Measurements from ENCODE around the gene RNF141.
A peak's percentile ranks its signal among the peaks of the same experiment; 100 is the strongest.

Gene RNF141

GRCh38 chr11:10566257-10566957 lies 25.4 kb upstream of the RNF141 start:
- H3K9ac ChIP-seq (ENCODE audit: insufficient read length) = peak overlapping the region; percentile 25

GRCh38 chr11:10565493-10565892 lies 24.5 kb upstream of the RNF141 start:
- H3K9me3 ChIP-seq (ENCODE audit: low read depth, low read length) = peaks cover 1% of the 10 kb centered on the region; the same call in 1 of the 2 replicates
- TF ChIP-seq FOXP2 (optimal IDR thresholded peaks at IDR 0.05; ENCODE audit: control extremely low read depth, extremely low read length, insufficient read depth) (no peak), POLR2AphosphoS5 (IDR thresholded peaks at IDR 0.05; ENCODE audit: borderline replicate concordance, low read depth, low read length) (no peak), EZH2 (IDR thresholded peaks at IDR 0.05) (no peak)
- H3K9ac ChIP-seq (ENCODE audit: insufficient read length) = no peak overlapping the region
- no peak for DNase-seq (ENCODE audit: low read depth, low spot score)
- no peaks in the 10 kb centered on the region; the same call in 1 of the 2 replicates for H3K36me3 ChIP-seq (ENCODE audit: insufficient read depth, low read length)
- H3K27ac ChIP-seq = no peak overlapping the region
- H3K4me3 ChIP-seq = no peak overlapping the region

More at GRCh38 chr11:10566257-10566957, 25.4 kb upstream of the RNF141 start:
- no peaks in the 10 kb centered on the region for H3K9me3 ChIP-seq (ENCODE audit: low read depth, low read length)
- H3K36me3 ChIP-seq (ENCODE audit: insufficient read depth, low read length) = no peaks in the 10 kb centered on the region
- H3K27ac ChIP-seq = peak overlapping the region; percentile 93
- TF ChIP-seq EZH2 (IDR thresholded peaks at IDR 0.05) = no peak
- no peak for TF ChIP-seq POLR2AphosphoS5 (IDR thresholded peaks at IDR 0.05; ENCODE audit: borderline replicate concordance, low read depth, low read length)
- no peak for TF ChIP-seq FOXP2 (optimal IDR thresholded peaks at IDR 0.05; ENCODE audit: control extremely low read depth, extremely low read length, insufficient read depth)
- no peak for DNase-seq (ENCODE audit: low read depth, low spot score)
- H3K4me3 ChIP-seq = no peak overlapping the region

GRCh38 chr11:10564696-10565318 lies 23.8 kb upstream of the RNF141 start:
- H3K27ac ChIP-seq = peak overlapping the region; percentile 15; the same call in 1 of the 2 replicates
- TF ChIP-seq POLR2AphosphoS5 (IDR thresholded peaks at IDR 0.05; ENCODE audit: borderline replicate concordance, low read depth, low read length) (no peak), EZH2 (IDR thresholded peaks at IDR 0.05) (no peak), FOXP2 (optimal IDR thresholded peaks at IDR 0.05; ENCODE audit: control extremely low read depth, extremely low read length, insufficient read depth) (no peak)
- H3K4me3 ChIP-seq = no peak overlapping the region
- DNase-seq (ENCODE audit: low read depth, low spot score) = no peak
- H3K9me3 ChIP-seq (ENCODE audit: low read depth, low read length) = peaks cover 3% of the 10 kb centered on the region; the same call in 1 of the 2 replicates
- no peak overlapping the region for H3K9ac ChIP-seq (ENCODE audit: insufficient read length)
- peaks cover 6% of the 10 kb centered on the region for H3K36me3 ChIP-seq (ENCODE audit: insufficient read depth, low read length)

- Histone ChIP-seq H3K36me3 (ENCODE audit: insufficient read depth, low read length) (peaks cover 11% of the 10 kb centered on the region), H3K4me3 (no peak overlapping the region), H3K9me3 (ENCODE audit: low read depth, low read length) (peaks cover 3% of the 10 kb centered on the region; the same call in 1 of the 2 replicates), H3K27ac (no peak overlapping the region), H3K9ac (ENCODE audit: insufficient read length) (no peak overlapping the region)
- DNase-seq (ENCODE audit: low read depth, low spot score) = no peak
- no peak for TF ChIP-seq EZH2 (IDR thresholded peaks at IDR 0.05)
- no peak for TF ChIP-seq POLR2AphosphoS5 (IDR thresholded peaks at IDR 0.05; ENCODE audit: borderline replicate concordance, low read depth, low read length)
- no peak for TF ChIP-seq FOXP2 (optimal IDR thresholded peaks at IDR 0.05; ENCODE audit: control extremely low read depth, extremely low read length, insufficient read depth)
Observed at GRCh38 chr11:10564030-10564429, 23.0 kb upstream of the RNF141 start.

GRCh38 chr11:10561947-10562346 lies 21.0 kb upstream of the RNF141 start:
- DNase-seq (ENCODE audit: low read depth, low spot score) = no peak
- H3K9ac ChIP-seq (ENCODE audit: insufficient read length) = no peak overlapping the region
- no peak overlapping the region for H3K4me3 ChIP-seq
- H3K36me3 ChIP-seq (ENCODE audit: insufficient read depth, low read length) = peaks cover 11% of the 10 kb centered on the region
- no peak overlapping the region for H3K27ac ChIP-seq
- TF ChIP-seq EZH2 (IDR thresholded peaks at IDR 0.05) (no peak), FOXP2 (optimal IDR thresholded peaks at IDR 0.05; ENCODE audit: control extremely low read depth, extremely low read length, insufficient read depth) (no peak), POLR2AphosphoS5 (IDR thresholded peaks at IDR 0.05; ENCODE audit: borderline replicate concordance, low read depth, low read length) (no peak)
- H3K9me3 ChIP-seq (ENCODE audit: low read depth, low read length) = peaks cover 3% of the 10 kb centered on the region; the same call in 1 of the 2 replicates

GRCh38 chr11:10561043-10561818 lies 20.2 kb upstream of the RNF141 start:
- H3K4me3 ChIP-seq = no peak overlapping the region
- H3K27ac ChIP-seq = peak overlapping the region; percentile 29; the same call in 1 of the 2 replicates
- H3K9ac ChIP-seq (ENCODE audit: insufficient read length) = no peak overlapping the region
- H3K36me3 ChIP-seq (ENCODE audit: insufficient read depth, low read length) = peaks cover 11% of the 10 kb centered on the region
- H3K9me3 ChIP-seq (ENCODE audit: low read depth, low read length) = peaks cover 3% of the 10 kb centered on the region; the same call in 1 of the 2 replicates
- DNase-seq (ENCODE audit: low read depth, low spot score) = no peak
- no peak for TF ChIP-seq FOXP2 (optimal IDR thresholded peaks at IDR 0.05; ENCODE audit: control extremely low read depth, extremely low read length, insufficient read depth)
- TF ChIP-seq EZH2 (IDR thresholded peaks at IDR 0.05) = no peak
- no peak for TF ChIP-seq POLR2AphosphoS5 (IDR thresholded peaks at IDR 0.05; ENCODE audit: borderline replicate concordance, low read depth, low read length)

GRCh38 chr11:10558288-10558687 lies 17.3 kb upstream of the RNF141 start:
- H3K27ac ChIP-seq = peak overlapping the region; percentile 100
- H3K9me3 ChIP-seq (ENCODE audit: low read depth, low read length) = peaks cover 3% of the 10 kb centered on the region; the same call in 1 of the 2 replicates

More at GRCh38 chr11:10558288-10558687, 17.3 kb upstream of the RNF141 start:
- Histone ChIP-seq H3K9ac (ENCODE audit: insufficient read length) (peak overlapping the region; percentile 90), H3K36me3 (ENCODE audit: insufficient read depth, low read length) (peaks cover 13% of the 10 kb centered on the region), H3K4me3 (no peak overlapping the region)
- TF ChIP-seq FOXP2 (optimal IDR thresholded peaks at IDR 0.05; ENCODE audit: control extremely low read depth, extremely low read length, insufficient read depth) (no peak), POLR2AphosphoS5 (IDR thresholded peaks at IDR 0.05; ENCODE audit: borderline replicate concordance, low read depth, low read length) (no peak), EZH2 (IDR thresholded peaks at IDR 0.05) (no peak)
- no peak for DNase-seq (ENCODE audit: low read depth, low spot score)

Data from SK-N-MC (cell line).